HUES6 (cell line): ENCODE measurements around the gene FOXJ2.
"Not testable (repeated sequence)": the region's sequence is repeated elsewhere in the genome, so short reads cannot be mapped to it uniquely, and the experiment has no call there.

Experiments used
- H3K27ac ChIP-seq: 2 replicates; pipeline ENCODE4 v1.7.0; 2013; ENCODE audit warnings: low read depth, mild to moderate bottlenecking, low read length, inconsistent platforms
- H3K27me3 ChIP-seq: 2 replicates; pipeline ENCODE4 v1.6.1; 2013; ENCODE audit warnings: low read length; ENCODE audit not compliant: control insufficient read depth, insufficient read depth
- H3K36me3 ChIP-seq: 2 replicates; pipeline ENCODE4 v1.6.1; 2013; ENCODE audit warnings: low read length; ENCODE audit not compliant: control insufficient read depth, insufficient read depth
- H3K4me1 ChIP-seq: 2 replicates; pipeline ENCODE4 v1.6.1; 2013; ENCODE audit warnings: low read length; ENCODE audit not compliant: control insufficient read depth, insufficient read depth
- H3K4me3 ChIP-seq: 2 replicates; pipeline ENCODE4 v1.5.1; 2013; ENCODE audit warnings: low read depth, low read length
- H3K9ac ChIP-seq: one replicate; pipeline ENCODE4 v1.6.1; 2013; ENCODE audit warnings: mild to moderate bottlenecking, low read length
- H3K9me3 ChIP-seq: 2 replicates; pipeline ENCODE4 v1.6.1; 2013; ENCODE audit warnings: low read depth, low read length; ENCODE audit not compliant: control insufficient read depth, insufficient read depth

Gene FOXJ2

DNA sequence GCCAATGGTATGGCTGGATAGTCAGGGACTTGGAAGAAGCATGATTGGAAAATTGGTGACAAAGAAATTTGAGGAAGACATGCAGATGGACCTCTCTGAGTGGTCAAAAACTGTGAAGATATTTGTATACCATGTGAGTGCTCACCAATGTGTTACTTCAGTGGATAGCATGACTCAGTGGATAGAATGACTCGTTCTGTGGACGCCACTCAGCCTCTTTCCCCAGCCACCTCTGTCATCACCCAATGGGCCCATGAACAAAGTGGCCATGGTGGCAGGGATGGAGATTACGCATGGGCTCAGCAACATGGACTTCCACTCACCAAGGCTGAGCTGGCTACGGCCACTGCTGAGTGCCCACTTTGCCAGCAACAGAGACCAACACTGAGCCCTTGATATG lies 31.0 kb upstream of the FOXJ2 start:
- not testable (repeated sequence) for H3K36me3 ChIP-seq, H3K4me3 ChIP-seq
- H3K9me3 ChIP-seq, result peaks cover 12% of the 10 kb centered on the region; the same call in 1 of the 2 replicates

DNA sequence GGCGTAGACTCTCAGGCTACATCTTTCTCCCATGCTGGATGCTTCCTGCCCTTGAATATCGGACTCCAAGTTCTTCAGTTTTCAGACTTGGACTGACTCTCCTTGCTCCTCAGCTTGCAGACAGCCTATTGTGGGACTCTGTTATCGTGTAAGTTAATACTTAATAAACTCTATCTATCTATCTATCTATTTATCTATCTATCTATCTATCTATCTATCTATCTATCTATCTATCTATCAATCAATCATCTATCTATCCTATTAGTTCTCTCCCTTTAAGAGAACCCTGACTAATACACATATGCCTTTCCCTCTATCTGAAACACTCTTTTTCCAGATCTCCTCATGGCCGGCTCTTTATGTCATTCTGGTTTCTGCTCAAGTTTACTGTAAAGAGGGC lies 27.6 kb upstream of the FOXJ2 start:
- H3K27me3 ChIP-seq, H3K27ac ChIP-seq, H3K4me3 ChIP-seq, H3K36me3 ChIP-seq, H3K4me1 ChIP-seq, H3K9me3 ChIP-seq, H3K9ac ChIP-seq: not testable (repeated sequence)

More for the DNA sequence above, 31.0 kb upstream of the FOXJ2 start:
- H3K27me3 ChIP-seq, H3K9ac ChIP-seq, H3K4me1 ChIP-seq, H3K27ac ChIP-seq: not testable (repeated sequence)

GRCh38 chr12:8011331-8011730 lies 21.2 kb upstream of the FOXJ2 start:
- Histone ChIP-seq H3K9ac (no peak overlapping the region), H3K9me3 (no peaks in the 10 kb centered on the region), H3K36me3 (no peaks in the 10 kb centered on the region; the same call in 1 of the 2 replicates), H3K4me3 (no peak overlapping the region), H3K4me1 (no peaks in the 10 kb centered on the region), H3K27ac (no peak overlapping the region), H3K27me3 (no peaks in the 10 kb centered on the region)

DNA sequence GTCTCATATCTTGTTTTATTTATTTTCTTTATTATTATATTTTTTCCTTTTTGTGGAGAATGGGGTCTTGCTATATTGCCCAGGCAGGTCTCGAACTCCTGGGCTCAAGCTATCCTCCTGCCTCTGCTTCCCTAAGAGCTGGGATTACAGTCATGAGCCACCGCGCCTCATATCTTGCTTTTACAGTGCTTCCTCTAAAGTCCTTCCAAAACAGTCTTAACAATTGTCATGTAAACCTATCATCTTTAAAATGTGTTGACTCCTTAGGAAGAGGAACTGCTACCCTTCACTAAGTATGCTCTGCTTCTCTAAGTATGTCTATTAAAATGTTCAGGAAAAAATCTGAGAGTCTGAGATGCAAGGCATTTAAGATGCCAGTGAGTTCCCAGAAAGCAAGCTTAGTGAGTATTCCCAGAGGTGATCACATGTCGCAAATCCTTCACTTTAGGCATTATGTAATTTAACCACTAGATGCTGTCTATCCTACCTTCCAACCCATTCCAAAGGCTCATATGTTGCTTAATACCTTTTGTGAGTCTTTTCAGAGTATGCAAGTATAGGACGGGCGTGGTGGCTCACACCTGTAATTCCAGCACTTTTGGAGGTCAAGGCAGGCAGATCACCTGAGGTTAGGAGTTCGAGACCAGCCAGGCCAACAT lies 19.7 kb upstream of the FOXJ2 start:
- Histone ChIP-seq H3K27me3 (no peaks in the 10 kb centered on the region), H3K4me1 (no peaks in the 10 kb centered on the region), H3K36me3 (no peaks in the 10 kb centered on the region; the same call in 1 of the 2 replicates), H3K4me3 (no peak overlapping the region), H3K9ac (no peak overlapping the region), H3K9me3 (no peaks in the 10 kb centered on the region), H3K27ac (no peak overlapping the region)

DNA sequence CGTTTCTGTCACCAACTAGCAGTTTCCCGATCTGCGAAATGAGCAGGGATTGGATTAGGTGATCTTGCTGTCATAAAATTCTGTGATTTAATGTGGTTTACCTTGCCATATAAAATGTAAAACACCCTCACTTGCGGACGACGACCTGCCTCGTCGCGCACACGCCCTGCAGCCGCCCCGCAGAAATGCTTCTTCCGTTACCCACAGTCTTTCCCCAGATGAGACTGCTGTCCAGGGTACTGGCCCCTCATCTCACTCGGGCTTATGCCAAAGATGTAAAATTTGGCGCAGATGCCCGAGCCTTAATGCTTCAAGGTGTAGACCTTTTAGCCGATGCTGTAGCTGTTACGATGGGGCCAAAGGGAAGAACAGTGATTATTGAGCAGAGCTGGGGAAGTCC lies 17.7 kb upstream of the FOXJ2 start:
- no peak overlapping the region for H3K9ac ChIP-seq
- no peak overlapping the region for H3K27ac ChIP-seq
- no peaks in the 10 kb centered on the region for H3K9me3 ChIP-seq
- H3K4me1 ChIP-seq, result peaks cover 6% of the 10 kb centered on the region; the same call in 1 of the 2 replicates
- no peaks in the 10 kb centered on the region; the same call in 1 of the 2 replicates for H3K36me3 ChIP-seq
- H3K4me3 ChIP-seq, result no peak overlapping the region
- H3K27me3 ChIP-seq, result no peaks in the 10 kb centered on the region

GRCh38 chr12:8018213-8018612 lies 14.3 kb upstream of the FOXJ2 start:
- H3K4me1 ChIP-seq, H3K27ac ChIP-seq, H3K36me3 ChIP-seq, H3K9ac ChIP-seq, H3K9me3 ChIP-seq, H3K27me3 ChIP-seq: not testable (repeated sequence)
- H3K4me3 ChIP-seq, result peak overlapping the region; percentile 75

DNA sequence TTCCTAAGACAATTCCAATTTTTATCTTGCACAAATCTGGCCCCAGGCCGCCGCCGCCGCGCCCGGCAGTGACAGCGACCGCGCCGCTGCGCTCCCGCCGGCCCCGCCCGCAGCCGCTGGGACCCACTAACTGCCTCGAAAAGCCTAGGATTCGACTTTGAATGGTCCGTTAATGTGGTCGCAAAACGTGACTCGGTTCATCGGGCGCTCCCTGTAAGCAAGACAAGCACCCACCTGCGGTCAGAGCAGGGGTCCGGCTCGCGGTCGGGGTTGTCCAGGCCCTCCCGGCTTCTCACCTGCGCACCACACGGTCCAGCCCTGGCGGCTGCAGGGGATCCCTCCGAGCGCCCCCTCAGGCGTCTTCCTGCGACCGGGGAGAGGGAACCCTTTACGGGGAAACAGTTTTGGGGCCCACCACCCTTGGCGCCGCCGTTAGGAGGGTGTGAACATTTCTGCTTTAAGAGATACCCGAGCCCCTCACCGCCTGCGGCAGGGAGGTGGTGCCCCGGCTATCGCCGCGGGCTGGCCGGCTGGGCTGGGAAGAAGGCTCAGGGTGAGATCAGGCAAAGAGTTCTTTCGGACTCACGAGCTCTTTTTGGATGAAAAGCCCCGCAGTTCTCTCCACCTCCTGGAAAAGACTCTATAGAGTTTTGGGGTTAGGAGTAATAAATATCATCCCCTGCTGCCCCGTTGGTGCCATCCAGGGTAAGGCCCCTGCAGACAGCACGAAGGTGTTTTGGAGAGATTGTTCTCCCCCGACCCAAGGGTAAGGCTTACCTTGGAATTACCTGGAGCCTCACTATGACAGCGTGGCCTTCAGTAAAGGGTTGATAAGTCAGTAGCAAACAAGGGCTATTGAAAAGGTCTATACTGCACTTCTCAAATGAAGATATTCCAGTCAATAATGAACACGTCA lies 13.6 kb upstream of the FOXJ2 start:
- Histone ChIP-seq H3K36me3 (no peaks in the 10 kb centered on the region), H3K4me3 (peak overlapping the region; percentile 75), H3K27me3 (no peaks in the 10 kb centered on the region), H3K9ac (peak overlapping the region; percentile 35), H3K9me3 (no peaks in the 10 kb centered on the region), H3K27ac (no peak overlapping the region), H3K4me1 (peaks cover 7% of the 10 kb centered on the region; the same call in 1 of the 2 replicates)

DNA sequence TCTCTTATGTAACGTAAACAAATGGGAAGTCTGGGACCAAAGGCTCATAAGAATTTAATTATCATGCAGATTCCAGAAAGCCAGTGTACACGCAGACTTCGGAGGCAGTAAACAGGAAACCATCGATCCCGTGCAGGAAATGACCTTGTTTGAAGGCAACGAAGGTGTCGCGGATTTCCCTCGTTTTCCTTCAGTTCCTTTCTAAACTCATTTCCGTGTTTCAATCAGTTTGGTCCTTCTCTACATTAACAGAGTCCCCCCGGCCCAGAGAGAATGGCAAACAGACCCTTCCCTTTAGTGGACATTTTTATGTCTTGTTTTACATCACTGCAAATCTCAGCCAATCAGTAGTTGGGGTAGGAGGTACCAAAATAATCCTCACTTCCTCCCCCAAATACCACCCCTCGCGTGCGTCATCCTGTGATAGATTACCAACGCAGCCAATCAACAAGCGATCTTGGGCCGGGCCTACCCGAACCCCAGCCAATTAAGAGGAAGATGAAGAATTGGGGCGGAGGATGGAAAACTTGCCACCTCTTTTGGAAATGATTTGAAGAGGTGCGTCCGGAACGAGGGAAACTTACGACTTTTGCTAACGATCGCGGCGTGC lies 6.1 kb upstream of the FOXJ2 start:
- Histone ChIP-seq H3K36me3 (no peaks in the 10 kb centered on the region), H3K9me3 (no peaks in the 10 kb centered on the region), H3K4me1 (0 out of 2 replicates have a peak, but pooled peaks cover 4% of the 10 kb centered on the region), H3K27ac (peak overlapping the region; percentile 71), H3K9ac (peak overlapping the region; percentile 78), H3K4me3 (peak overlapping the region; percentile 78), H3K27me3 (no peaks in the 10 kb centered on the region)

DNA sequence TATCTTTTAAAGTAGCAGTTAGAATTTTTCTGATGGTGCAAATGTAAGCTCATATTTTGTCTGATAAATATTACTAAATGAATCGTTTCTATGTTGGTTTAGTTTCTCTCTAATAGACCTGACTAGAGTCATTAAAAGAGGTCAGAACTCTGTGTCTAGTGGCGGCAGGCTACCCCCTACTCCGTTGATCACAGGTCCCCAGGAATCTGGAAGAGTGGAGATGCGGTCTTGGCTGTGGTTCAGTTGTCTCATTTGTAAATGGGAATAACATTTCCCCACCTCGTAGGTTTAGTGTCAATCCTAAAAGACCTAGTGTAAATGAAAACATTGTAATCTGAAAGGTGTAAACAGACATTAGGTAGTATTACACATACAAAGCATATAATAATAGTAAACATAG lies 4.7 kb upstream of the FOXJ2 start:
- no peak overlapping the region; the same call in 1 of the 2 replicates for H3K27ac ChIP-seq
- no peaks in the 10 kb centered on the region for H3K27me3 ChIP-seq
- H3K9me3 ChIP-seq, result no peaks in the 10 kb centered on the region
- H3K4me1 ChIP-seq, result 0 out of 2 replicates have a peak, but pooled peaks cover 4% of the 10 kb centered on the region
- no peaks in the 10 kb centered on the region for H3K36me3 ChIP-seq
- H3K9ac ChIP-seq, result no peak overlapping the region
- H3K4me3 ChIP-seq, result peak overlapping the region; percentile 78

GRCh38 chr12:8028267-8028666 lies 4.2 kb upstream of the FOXJ2 start:
- Histone ChIP-seq H3K4me1 (0 out of 2 replicates have a peak, but pooled peaks cover 4% of the 10 kb centered on the region), H3K4me3 (no peak overlapping the region)

GRCh38 chr12:8030189-8030588 lies 2.3 kb upstream of the FOXJ2 start:
- Histone ChIP-seq H3K4me3 (no peak overlapping the region), H3K27ac (no peak overlapping the region), H3K9ac (no peak overlapping the region), H3K27me3 (no peaks in the 10 kb centered on the region), H3K9me3 (no peaks in the 10 kb centered on the region), H3K36me3 (no peaks in the 10 kb centered on the region), H3K4me1 (peaks cover 21% of the 10 kb centered on the region)

More at GRCh38 chr12:8028267-8028666, 4.2 kb upstream of the FOXJ2 start:
- Histone ChIP-seq H3K36me3 (no peaks in the 10 kb centered on the region), H3K9me3 (no peaks in the 10 kb centered on the region), H3K27me3 (no peaks in the 10 kb centered on the region), H3K27ac (no peak overlapping the region), H3K9ac (no peak overlapping the region)
